ENCODE measurements around the gene COMMD3. TPM values are rescaled to one million over a fixed set of nuclear protein-coding genes. Genes with fewer than 3 reads are reported as not detected.

COMMD3 gene
- total RNA-seq, 1 donor from 2014 or later = 75.9 TPM

GRCh38 chr10:22319547-22319979 is 3.4 kb downstream of the COMMD3 start:
- intact Hi-C loops (cut with micrococcal nuclease) = loop anchor here (5.0 kb wide), 1 partner anchor 787 kb away; the partner anchor contains the start of gene MLLT10

- intact Hi-C loops (cut with micrococcal nuclease) = loop anchor here (1.0 to 10.0 kb wide), 4 partner anchors 91 to 788 kb away; partner anchors contain the start of genes MLLT10 and PIP4K2A
These were observed 3.9 kb downstream of the COMMD3 start for GRCh38 chr10:22319980-22320558.

GRCh38 chr10:22320591-22321155 is 4.5 kb downstream of the COMMD3 start, which contains the start of gene BMI1:
Gene BMI1 (plus strand): TSS chr10:22321099. CDS start chr10:22326450, 5,351 bp downstream.
- intact Hi-C loops (cut with micrococcal nuclease) = loop anchor here (1.0 to 10.0 kb wide), 4 partner anchors 20 to 616 kb away; partner anchors contain the start of gene PIP4K2A

- intact Hi-C loops (cut with micrococcal nuclease) = loop anchor here (1.0 to 10.0 kb wide), 3 partner anchors 19 to 617 kb away; partner anchors contain the start of gene PIP4K2A
These were observed 5.2 kb downstream of the COMMD3 start for GRCh38 chr10:22321156-22321923.

- intact Hi-C loops (cut with micrococcal nuclease) = loop anchor here (1.0 to 10.0 kb wide), 3 partner anchors 18 to 617 kb away; partner anchors contain the start of gene PIP4K2A
These were observed 5.9 kb downstream of the COMMD3 start for GRCh38 chr10:22321924-22322640.

- intact Hi-C loops (cut with micrococcal nuclease) = loop anchor here (5.0 to 10.0 kb wide), 2 partner anchors 390 to 618 kb away; partner anchors contain the start of gene PIP4K2A
These were observed 6.5 kb downstream of the COMMD3 start for GRCh38 chr10:22322641-22323160.

- intact Hi-C loops (cut with micrococcal nuclease) = loop anchor here (5.0 to 10.0 kb wide), 2 partner anchors 389 to 619 kb away; partner anchors contain the start of gene PIP4K2A
These were observed 7.5 kb downstream of the COMMD3 start for GRCh38 chr10:22323538-22324305.

- intact Hi-C loops (cut with micrococcal nuclease) = loop anchor here (5.0 to 10.0 kb wide), 2 partner anchors 388 to 620 kb away; partner anchors contain the start of gene PIP4K2A
These were observed 8.2 kb downstream of the COMMD3 start for GRCh38 chr10:22324413-22324812.

GRCh38 chr10:22324893-22325271 is 8.7 kb downstream of the COMMD3 start:
- intact Hi-C loops (cut with micrococcal nuclease) = loop anchor here (1.0 to 10.0 kb wide), 3 partner anchors 10 to 620 kb away; partner anchors contain the start of gene PIP4K2A

GRCh38 chr10:22325272-22326144 is 9.3 kb downstream of the COMMD3 start:
- intact Hi-C loops (cut with micrococcal nuclease) = loop anchor here (1.0 to 10.0 kb wide), 2 partner anchors 10 to 621 kb away; no protein-coding TSS in a partner anchor

GRCh38 chr10:22326145-22326702 is 10.0 kb downstream of the COMMD3 start:
- intact Hi-C loops (cut with micrococcal nuclease) = loop anchor here (10.0 kb wide), 1 partner anchor 621 kb away; no protein-coding TSS in a partner anchor

GRCh38 chr10:22329150-22329549 is 13.0 kb downstream of the COMMD3 start:
- intact Hi-C loops (cut with micrococcal nuclease) = loop anchor here (10.0 kb wide), 1 partner anchor 624 kb away; no protein-coding TSS in a partner anchor

- intact Hi-C loops (cut with micrococcal nuclease) = no loop called here
These were observed 16.0 kb downstream of the COMMD3 start for GRCh38 chr10:22332116-22332692.

GRCh38 chr10:22333167-22333974 is 17.2 kb downstream of the COMMD3 start:
- intact Hi-C loops (cut with micrococcal nuclease) = loop anchor here (1.0 kb wide), 1 partner anchor 8 kb away; no protein-coding TSS in a partner anchor

- intact Hi-C loops (cut with micrococcal nuclease) = loop anchor here (1.0 kb wide), 1 partner anchor 7 kb away; no protein-coding TSS in a partner anchor
These were observed 17.7 kb downstream of the COMMD3 start for GRCh38 chr10:22333975-22334282.

GRCh38 chr10:22334414-22335172 is 18.4 kb downstream of the COMMD3 start:
- intact Hi-C loops (cut with micrococcal nuclease) = loop anchor here (1.0 kb wide), 1 partner anchor 9 kb away; no protein-coding TSS in a partner anchor

All from T-helper 2 cell treated with Interferon-gamma antibody and Interleukin-4, amounts not matched to agents 100 ng/mL and 5 ng/mL, for 36 hours (primary cell).